ENCODE data around the gene BOLA3.

Gene BOLA3

DNA sequence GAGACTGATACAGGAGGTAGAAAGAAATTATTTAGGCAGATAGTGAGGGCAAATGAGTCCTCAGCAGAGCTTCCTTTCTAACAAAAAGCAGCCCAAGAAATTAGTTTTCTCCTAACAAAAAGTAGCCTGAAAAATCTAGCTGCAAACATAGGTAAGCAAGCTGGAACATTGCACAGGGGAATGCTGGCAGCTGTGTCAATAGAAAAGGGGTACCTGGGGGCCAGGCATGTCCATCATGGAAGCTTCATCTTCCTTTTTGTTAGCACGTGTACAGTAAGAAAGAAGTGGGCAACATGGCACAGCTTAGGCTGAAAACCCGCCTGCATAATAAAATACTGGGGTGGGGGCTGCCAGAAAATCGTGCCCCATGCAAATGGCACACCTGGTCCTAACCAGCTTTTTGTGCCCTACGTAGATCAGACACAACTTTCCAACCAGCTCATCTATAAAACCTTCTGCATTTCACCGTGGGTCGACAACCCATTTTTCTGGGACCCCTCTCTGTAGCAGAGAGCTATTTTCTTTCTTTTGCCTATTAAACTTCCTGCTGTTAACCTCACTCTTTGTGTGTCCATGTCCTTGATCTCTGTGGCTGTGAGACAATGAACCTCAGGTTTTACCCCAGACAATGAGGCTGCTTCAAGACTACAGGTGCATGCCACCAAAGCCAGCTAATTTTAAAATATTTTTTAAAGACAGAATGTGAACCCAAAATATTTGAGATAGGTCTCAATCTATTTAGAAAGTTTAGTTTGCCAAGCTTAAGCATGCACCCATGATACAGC, 44.1 kb upstream of the BOLA3 start:
- CTCF ChIA-PET: interaction anchor here (0.5 to 1.4 kb wide), 6 partner anchors 8 to 201 kb away, joined by 3 to 5 read pairs (median 3); partner anchors contain the start of gene BOLA3
- no peak for TF ChIP-seq ZNF555 (tag by site-specific recombination; conservative IDR thresholded peaks at IDR 0.05)
- TF ChIP-seq OVOL3 (tag by site-specific recombination; IDR thresholded peaks at IDR 0.05): no peak
- TF ChIP-seq ZBTB48 (tag by site-specific recombination; IDR thresholded peaks at IDR 0.05): no peak
- no peak for TF ChIP-seq GLIS1 (tag by site-specific recombination; IDR thresholded peaks at IDR 0.05)
- TF ChIP-seq ZNF248 (tag by site-specific recombination; IDR thresholded peaks at IDR 0.05): no peak
- TF ChIP-seq ZNF701 (tag by site-specific recombination; IDR thresholded peaks at IDR 0.05): no peak
- TF ChIP-seq ZNF560 (tag by site-specific recombination; IDR thresholded peaks at IDR 0.05; ENCODE audit: borderline replicate concordance): no peak
- no peak for TF ChIP-seq ZNF324 (tag by site-specific recombination; IDR thresholded peaks at IDR 0.05)
- TF ChIP-seq ZNF548 (tag by site-specific recombination; IDR thresholded peaks at IDR 0.05): no peak
- TF ChIP-seq, protein P1, sequence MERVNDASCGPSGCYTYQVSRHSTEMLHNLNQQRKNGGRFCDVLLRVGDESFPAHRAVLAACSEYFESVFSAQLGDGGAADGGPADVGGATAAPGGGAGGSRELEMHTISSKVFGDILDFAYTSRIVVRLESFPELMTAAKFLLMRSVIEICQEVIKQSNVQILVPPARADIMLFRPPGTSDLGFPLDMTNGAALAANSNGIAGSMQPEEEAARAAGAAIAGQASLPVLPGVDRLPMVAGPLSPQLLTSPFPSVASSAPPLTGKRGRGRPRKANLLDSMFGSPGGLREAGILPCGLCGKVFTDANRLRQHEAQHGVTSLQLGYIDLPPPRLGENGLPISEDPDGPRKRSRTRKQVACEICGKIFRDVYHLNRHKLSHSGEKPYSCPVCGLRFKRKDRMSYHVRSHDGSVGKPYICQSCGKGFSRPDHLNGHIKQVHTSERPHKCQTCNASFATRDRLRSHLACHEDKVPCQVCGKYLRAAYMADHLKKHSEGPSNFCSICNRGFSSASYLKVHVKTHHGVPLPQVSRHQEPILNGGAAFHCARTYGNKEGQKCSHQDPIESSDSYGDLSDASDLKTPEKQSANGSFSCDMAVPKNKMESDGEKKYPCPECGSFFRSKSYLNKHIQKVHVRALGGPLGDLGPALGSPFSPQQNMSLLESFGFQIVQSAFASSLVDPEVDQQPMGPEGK (tag by site-specific recombination; IDR thresholded peaks at IDR 0.05): no peak
- TF ChIP-seq ATF2 (tag by site-specific recombination; IDR thresholded peaks at IDR 0.05; ENCODE audit: low read depth): no peak
- TF ChIP-seq SALL2 (tag by site-specific recombination; IDR thresholded peaks at IDR 0.05; ENCODE audit: borderline replicate concordance): no peak
- H3K27ac ChIP-seq (ENCODE audit: extremely low read depth, low read depth, low read length): no peak overlapping the region

GRCh38 chr2:74188696-74189095, 41.0 kb upstream of the BOLA3 start:
- Histone ChIP-seq H3K36me3 (ENCODE audit: control insufficient read depth in 2 of 2, insufficient read depth in 1 of 2, low read length in 2 of 2) (no peaks in the 10 kb centered on the region), H3K9me3 (ENCODE audit: control insufficient read depth, insufficient read depth, low read depth, low read length) (no peaks in the 10 kb centered on the region), H3K4me3 (ENCODE audit: low read depth, low read length) (no peak overlapping the region), H3K4me1 (ENCODE audit: control insufficient read depth, insufficient read depth, low read length) (no peaks in the 10 kb centered on the region), H3K27ac (ENCODE audit: extremely low read depth, low read depth, low read length) (no peak overlapping the region)
- ChIA-PET POLR2A (interaction anchor here (2.0 kb wide), 1 partner anchor 10 kb away, joined by 16 read pairs; the partner anchor contains the start of gene MTHFD2), CTCF (interaction anchor here (0.7 kb wide), 1 partner anchor 38 kb away, joined by 3 read pairs; no protein-coding TSS in a partner anchor)
- TF ChIP-seq ZNF830 (tag by site-specific recombination; IDR thresholded peaks at IDR 0.05; ENCODE audit: low read depth) (no peak), ZBTB49 (tag by site-specific recombination; IDR thresholded peaks at IDR 0.05; ENCODE audit: low read depth) (no peak), ZSCAN23 (tag by site-specific recombination; IDR thresholded peaks at IDR 0.05) (no peak), ZNF292 (tag by site-specific recombination; IDR thresholded peaks at IDR 0.05; ENCODE audit: borderline replicate concordance, low read depth) (no peak), TRIM28 (IDR thresholded peaks at IDR 0.05; ENCODE audit: borderline replicate concordance, low read length) (no peak), ZNF692 (tag by site-specific recombination; IDR thresholded peaks at IDR 0.05) (no peak), ZFP37 (tag by site-specific recombination; IDR thresholded peaks at IDR 0.05) (no peak), ZNF394 (tag by site-specific recombination; IDR thresholded peaks at IDR 0.05; ENCODE audit: borderline replicate concordance) (no peak), ZNF112 (tag by site-specific recombination; IDR thresholded peaks at IDR 0.05) (no peak)
- TF ChIP-seq, protein P2, sequence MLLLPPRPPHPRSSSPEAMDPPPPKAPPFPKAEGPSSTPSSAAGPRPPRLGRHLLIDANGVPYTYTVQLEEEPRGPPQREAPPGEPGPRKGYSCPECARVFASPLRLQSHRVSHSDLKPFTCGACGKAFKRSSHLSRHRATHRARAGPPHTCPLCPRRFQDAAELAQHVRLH (tag by site-specific recombination; IDR thresholded peaks at IDR 0.05): no peak
- TF ChIP-seq, protein P3, sequence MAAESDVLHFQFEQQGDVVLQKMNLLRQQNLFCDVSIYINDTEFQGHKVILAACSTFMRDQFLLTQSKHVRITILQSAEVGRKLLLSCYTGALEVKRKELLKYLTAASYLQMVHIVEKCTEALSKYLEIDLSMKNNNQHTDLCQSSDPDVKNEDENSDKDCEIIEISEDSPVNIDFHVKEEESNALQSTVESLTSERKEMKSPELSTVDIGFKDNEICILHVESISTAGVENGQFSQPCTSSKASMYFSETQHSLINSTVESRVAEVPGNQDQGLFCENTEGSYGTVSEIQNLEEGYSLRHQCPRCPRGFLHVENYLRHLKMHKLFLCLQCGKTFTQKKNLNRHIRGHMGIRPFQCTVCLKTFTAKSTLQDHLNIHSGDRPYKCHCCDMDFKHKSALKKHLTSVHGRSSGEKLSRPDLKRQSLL (tag by site-specific recombination; IDR thresholded peaks at IDR 0.05): no peak
- TF ChIP-seq, protein P4, sequence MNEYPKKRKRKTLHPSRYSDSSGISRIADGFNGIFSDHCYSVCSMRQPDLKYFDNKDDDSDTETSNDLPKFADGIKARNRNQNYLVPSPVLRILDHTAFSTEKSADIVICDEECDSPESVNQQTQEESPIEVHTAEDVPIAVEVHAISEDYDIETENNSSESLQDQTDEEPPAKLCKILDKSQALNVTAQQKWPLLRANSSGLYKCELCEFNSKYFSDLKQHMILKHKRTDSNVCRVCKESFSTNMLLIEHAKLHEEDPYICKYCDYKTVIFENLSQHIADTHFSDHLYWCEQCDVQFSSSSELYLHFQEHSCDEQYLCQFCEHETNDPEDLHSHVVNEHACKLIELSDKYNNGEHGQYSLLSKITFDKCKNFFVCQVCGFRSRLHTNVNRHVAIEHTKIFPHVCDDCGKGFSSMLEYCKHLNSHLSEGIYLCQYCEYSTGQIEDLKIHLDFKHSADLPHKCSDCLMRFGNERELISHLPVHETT (tag by site-specific recombination; IDR thresholded peaks at IDR 0.05): no peak

More for the DNA sequence above, 44.1 kb upstream of the BOLA3 start:
- POLR2A ChIA-PET: interaction anchor here (1.7 kb wide), 1 partner anchor 13 kb away, joined by 10 read pairs; the partner anchor contains the start of gene MOB1A
- no peaks in the 10 kb centered on the region for H3K9me3 ChIP-seq (ENCODE audit: control insufficient read depth, insufficient read depth, low read depth, low read length)
- no peaks in the 10 kb centered on the region for H3K4me1 ChIP-seq (ENCODE audit: control insufficient read depth, insufficient read depth, low read length)
- no peak overlapping the region for H3K4me3 ChIP-seq (ENCODE audit: low read depth, low read length)
- H3K36me3 ChIP-seq (ENCODE audit: control insufficient read depth in 2 of 2, insufficient read depth in 1 of 2, low read length in 2 of 2): no peaks in the 10 kb centered on the region
